DMS153 treated with DMSO at 0.1 percent for 48 hours (cell line): Measurements from ENCODE around the gene PPP2R1B.

Experiments
- DNase-seq: peaks from one replicate; lab custom pipeline; 2025; ENCODE audit not compliant: unreplicated experiment; lab: John Stamatoyannopoulos, UW

Gene PPP2R1B

DNA sequence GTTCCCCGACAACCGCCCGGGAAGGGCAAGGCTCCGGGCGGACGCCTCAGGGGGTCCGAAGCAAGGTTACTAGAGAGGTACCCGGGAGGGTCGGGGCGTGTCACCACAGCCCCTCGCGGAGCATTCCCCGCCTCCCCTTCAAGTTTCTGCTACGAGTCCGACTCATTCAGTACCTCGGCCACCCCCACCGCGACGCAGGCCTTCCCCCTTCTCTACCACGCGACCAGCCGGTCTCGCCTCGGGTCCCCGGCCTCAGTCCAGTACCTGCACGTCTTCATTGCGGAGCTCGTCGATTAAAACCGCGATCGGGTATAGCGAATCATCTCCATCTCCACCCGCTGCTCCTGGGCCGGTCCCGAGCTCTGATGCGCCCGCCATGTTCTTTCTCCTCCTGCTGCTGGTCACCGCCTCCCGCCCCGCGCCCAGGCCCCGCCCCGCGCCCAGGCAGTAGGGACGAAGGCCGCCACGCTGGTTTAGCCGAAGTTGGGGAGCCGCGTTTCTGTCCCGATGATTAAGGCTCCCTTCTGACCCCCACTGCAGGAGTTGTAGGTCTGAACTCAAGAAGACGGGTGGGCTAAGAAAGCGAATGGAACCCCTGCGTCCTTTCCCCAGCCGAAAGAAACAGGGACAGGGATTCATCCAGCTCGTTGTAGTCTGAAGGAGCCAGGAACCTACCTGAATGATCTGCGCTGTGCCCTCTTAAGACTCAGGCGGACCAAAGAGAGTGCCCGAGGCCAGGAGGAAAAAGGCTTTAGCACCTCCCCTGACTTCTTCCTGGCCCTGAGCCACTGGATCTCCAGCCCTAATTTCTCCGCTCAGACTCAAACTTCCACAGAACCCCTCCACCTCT lies at the start of gene PPP2R1B:
PPP2R1B (minus strand) TSS at position 406 of the 850 bp plus-strand sequence; CDS start at position 378, 28 bp downstream.
- DNase-seq: peak; percentile 83

DNA sequence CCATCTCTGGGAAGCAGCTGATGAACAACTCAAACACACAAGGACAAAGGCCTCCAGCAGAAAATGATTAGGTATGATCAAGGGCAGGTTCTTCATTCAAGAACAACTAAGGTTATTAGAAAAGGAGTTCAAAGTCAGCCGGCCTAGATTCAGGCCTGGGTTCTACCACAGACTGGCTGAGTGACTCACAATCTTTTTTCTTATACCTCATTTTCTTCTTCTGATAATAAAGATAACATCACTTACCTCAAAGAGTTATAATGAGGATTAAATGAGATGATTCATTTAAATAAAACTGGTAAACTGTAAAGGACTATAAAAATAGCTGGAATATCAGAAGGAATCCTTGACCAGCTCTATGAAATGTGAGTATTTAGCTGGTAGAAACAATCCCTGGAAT lies 49.3 kb upstream of the PPP2R1B start:
- no peak for DNase-seq

DNA sequence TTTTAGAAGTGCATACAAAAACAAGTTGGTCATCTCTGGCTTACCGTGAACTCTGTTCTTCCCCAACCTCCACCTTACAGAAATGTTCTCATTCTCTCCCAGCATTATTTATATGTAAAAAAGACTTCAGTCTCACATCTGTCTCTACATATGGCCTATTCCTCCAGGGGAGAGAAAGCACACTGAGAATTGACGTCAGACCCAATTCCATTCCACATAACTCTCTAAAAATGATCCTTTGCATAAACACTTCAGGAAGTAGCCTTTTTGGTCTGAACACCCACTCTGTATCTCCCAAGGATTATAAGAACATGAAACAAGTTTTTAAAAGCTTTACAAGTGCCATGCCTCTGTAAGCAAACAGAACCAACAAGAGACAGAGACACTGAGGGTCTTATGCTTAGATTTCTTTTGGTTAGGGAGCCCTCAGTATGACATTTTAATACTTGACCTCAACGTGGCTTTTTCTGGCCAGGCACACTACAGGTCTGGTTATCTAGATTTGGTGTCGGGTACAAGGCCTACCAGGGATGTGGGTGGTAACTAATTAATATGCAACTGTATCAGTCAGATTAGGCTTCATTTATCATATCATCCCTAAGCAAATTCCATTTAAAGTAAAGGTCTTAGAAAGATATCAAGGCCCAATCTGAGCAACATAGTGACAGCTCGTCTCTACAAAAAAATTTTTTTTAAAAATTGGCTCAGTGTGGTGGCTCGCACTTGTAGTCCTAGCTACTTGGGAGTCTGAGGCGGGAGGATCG lies 48.5 kb upstream of the PPP2R1B start:
- DNase-seq: no peak

DNA sequence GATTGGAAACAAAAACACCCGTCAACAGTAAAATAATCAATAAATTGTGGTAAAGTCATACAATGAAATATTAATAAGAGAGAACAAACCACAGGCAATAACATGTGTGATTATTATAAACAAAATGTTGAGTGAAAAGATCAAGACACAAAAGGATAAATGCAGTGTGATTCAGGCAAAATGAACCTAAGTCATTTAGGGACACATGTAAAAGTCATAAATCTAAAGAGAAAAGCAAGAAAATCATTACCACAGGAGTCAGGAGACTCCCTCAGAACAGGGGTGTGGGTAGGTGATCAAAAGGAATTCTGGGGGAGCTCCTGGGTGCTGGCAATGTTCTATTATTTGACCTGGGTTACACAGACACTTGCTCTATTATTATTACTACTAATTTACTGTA lies 47.9 kb upstream of the PPP2R1B start:
- no peak for DNase-seq

DNA sequence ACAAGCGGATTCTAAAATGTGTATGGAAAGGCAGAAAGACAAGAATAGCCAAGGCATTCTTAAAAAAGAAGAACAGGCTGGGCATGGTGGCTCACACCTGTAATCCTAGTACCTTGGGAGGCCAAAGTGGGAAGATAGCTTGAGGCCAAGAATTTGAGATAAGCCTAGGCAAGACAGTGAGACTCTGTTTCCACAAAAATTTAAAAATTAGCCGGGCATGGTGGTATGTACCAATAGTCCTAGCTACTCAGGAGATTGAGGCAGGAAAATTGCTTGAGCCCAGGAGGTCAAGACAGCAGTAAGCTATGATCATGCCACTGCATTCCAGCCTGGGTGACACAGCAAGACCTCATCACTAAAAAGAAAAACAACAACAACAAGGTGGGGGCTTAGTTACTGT lies 46.0 kb upstream of the PPP2R1B start:
- no peak for DNase-seq

DNA sequence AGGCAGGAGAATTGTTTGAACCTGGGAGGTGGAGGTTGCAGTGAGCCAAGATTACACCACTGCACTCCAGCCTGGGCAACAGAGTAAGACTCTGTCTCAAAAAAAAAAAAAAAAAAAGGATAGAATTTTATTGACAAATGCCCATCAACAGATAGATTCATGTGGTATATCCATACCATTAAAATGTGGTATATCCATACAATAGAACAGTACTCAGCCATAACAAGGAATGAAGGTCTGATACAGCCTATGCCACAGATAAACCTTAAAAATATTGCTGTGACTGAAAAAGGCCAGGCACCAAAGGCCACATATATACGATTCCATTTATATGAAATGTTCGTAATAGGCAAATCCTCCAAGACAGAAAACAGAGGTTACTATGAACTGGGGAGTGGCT lies 45.3 kb upstream of the PPP2R1B start:
- DNase-seq: no peak

DNA sequence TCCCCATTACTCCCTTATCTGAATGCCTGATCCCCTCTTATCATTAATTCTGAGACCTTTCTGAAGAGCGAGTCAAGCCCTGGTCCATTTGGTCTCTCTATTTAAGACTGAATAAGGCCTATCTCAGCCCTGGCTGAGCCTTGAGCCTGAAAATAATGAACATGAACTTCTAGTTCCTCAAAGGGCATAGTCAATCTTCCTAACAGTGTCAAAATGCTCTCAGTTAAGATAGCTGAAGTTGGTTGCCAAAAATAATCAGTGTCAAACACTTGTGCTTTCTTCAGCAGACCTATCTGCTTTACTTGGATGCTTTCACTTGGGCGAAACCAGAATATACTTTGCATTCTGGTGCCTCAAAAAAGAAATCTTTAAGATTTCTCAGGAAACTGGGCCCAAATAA lies 42.6 kb upstream of the PPP2R1B start:
- DNase-seq: no peak

DNA sequence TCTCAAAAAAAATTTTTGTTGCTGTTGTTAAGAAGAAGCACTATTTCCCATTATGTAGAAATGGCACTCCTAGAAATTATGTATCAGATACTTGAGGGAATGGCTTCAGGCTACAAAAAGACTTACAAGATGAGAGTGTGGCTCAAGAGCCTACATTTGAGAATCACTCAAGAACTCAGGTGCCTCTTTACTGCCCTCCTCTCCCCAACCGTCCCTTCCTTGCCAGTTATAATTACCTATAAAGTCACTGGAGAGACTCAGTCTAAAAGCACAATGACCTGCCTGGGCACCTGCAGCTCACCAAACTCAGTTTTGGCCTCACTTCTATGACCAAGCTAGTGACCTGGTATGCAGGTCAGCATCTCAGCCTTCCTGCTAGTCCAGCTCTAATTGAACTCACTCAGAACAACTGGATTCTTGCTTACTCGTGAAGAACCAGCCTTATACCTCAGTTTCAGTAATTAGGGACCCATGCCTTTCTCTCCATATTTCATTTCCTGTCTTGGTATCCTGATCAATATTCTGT lies 41.9 kb upstream of the PPP2R1B start:
- DNase-seq: no peak

DNA sequence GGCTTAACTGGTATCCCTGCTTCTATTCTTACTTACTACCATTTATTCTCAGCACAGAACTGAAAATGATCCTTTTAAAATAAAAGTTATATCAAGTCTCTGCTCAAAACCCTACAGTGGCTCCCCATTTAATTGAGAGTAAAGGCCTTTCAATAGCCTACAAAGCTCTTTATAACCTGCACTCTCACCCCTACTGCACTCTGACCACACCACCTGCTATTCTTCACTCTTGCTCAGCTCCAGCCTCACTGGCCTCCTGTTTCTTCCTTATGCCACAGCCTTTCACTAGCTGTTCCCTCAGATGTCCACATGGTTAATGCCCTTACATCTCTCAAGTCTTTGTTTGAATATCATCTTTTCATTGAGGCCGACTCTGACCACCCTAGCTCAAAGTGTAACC lies 40.9 kb upstream of the PPP2R1B start:
- DNase-seq: no peak

DNA sequence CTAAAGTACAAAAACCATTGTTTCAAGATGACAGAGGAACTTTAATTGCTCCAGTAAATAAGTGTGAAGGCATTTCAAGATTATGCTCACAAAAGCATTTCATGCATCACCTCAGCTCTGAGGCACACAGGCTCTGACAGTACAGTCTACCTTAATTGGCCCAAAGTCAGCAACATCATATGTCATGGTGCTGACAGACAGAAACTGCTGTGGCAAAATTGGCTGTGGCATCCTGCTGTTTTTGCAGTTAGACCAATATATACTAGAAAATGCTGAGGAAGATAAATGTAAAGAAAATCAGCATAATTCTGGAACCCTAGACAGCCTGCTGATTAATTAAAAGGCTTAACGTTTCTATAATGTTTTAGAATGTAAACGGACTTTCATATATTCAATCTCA lies 34.9 kb upstream of the PPP2R1B start:
- DNase-seq: no peak

DNA sequence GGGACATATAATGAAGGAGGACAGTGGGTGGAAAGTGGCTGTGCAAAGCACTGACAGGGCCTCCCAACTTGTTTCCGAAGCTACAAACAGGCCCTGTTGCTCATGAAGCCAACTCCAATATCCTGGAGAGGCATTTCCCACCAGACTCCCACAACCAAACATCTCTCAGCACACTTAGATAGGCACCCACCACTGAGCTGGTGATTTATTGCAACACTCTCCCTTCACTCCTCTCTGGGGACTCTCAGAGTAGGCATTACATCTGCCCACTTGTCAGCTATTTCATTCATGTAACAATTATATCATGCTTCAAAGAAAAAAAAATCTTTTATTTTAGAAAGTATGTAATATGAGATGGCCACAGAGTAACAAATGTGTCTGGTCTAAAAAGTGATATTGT lies 32.1 kb upstream of the PPP2R1B start:
- no peak for DNase-seq

DNA sequence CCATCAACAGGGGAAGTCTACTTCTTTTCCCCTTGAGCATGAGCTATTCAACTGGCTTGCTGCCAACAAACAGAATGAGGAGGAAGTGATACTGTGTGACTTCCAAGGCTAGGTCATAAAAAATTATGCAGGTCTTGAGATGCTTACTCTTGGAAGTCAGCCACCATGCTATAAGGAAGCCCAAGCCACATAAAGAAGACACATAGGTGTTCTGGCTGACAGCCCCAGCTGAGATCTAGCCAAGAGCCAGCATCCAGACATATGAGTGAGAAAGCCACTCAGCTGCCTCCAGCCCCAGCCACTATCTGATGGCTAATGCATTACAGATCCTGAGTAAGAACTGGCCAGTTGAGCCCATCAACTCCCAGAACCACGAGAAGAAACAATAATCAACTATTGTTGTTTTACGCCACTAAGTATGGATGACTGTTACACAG lies 31.0 kb upstream of the PPP2R1B start:
- no peak for DNase-seq

DNA sequence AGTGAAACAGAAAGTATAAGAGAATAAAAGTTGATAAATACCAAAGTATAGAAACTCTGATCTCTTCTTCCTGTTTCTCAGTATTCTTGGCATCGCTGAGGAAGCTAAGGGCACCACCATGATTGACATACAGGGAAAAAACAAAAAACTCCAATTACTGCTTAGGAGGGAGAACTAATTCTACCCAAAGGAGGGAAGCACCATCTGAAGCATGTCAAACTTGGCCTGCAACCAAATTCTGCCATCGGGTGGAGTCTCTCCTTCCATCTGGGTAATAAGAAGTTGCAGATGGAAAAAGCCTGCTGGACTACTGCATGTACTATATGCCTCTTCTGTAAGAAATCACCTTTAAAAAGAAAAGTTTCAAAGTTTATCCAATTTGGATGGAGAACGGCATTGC lies 30.5 kb upstream of the PPP2R1B start:
- DNase-seq: no peak

DNA sequence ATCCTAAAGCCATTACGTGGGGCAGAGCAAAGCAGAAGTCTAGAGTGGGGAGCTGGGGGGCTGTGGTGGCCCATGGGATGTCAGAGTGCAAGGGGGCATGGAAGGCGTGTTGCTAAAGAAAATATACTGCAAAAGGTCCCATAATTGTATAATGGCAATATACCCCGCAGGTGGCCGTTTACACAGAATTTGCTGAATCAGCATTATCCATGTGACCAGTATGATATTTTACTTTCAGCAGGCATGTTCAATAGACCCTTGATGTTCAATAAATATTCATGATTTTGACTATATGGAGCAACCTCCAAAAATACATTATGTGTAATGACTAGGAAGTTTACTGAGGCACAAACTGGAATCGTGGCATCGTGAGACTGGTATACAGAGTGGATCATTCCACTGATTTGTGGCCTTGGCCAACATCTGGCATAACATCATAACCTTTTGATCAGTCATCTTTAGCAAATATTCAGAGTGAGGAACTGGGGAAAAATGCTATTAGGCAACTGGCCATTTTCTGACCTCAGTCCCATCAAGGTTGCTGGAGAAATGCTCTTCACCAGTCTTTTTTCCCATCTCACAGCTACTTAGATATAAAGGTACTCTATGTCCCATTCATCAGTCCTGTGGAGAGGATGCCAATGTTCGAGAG lies 29.3 kb upstream of the PPP2R1B start:
- no peak for DNase-seq

DNA sequence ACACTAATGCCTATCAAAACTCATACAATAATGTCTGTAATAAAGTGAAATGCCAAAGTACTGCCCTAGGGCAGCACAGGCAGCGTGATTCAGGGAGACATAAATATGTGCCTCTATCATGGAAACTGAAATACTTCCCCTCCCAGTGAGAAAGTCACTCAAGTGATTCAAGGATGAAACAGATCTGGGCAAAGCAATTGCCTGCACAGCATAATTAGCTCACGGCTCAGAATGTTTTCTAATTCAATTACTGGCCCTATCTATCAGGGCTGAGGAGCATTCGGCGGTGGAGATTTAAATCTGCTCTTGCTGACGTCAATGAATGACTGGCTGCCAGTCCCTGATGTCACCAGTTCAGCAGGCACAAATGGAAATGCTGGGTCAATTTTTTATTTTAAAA lies 27.7 kb upstream of the PPP2R1B start:
- DNase-seq: no peak

DNA sequence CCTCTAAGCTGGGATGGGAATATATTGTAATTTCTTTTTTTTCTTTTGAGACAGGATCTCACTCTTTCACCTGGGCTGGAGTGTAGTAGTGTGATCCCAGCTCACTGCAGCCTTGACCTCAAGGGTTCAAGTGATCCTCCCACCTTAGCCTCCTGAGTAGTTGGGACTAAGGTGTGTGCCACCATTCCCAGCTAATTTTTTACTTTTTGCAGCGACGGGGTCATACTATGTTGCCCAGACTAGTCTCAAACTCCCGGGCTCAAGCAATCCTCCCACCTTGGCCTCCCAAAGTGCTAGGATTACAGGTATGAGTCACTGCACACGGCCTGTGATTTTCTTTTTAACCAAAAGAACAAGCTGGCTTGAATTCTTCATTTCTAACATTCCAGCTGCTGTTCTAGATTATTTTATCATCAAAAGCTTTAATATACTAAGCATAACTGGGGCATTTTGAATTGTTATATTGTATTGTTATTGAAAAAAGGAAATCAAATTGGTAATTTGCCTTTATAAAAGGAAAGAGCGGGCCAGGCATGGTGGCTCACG lies 26.8 kb upstream of the PPP2R1B start:
- no peak for DNase-seq

DNA sequence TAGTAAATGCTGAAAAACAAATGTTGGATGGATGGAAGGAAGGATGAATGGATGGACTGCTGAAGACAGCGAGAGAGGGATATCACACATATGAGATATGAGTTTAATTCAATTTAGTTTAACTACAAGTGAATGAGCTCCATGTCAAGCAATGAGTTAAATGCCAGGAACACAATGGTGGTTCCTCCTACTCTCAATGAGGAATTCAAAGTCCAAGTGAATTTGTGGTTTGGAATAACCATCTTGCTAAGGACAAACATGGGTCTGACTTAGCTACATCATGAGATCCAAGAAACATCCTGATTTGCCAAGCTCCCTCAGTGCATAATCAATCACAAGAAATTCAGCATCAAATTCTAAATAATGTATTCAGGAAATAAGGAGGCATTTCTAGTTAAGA lies 26.1 kb upstream of the PPP2R1B start:
- no peak for DNase-seq

DNA sequence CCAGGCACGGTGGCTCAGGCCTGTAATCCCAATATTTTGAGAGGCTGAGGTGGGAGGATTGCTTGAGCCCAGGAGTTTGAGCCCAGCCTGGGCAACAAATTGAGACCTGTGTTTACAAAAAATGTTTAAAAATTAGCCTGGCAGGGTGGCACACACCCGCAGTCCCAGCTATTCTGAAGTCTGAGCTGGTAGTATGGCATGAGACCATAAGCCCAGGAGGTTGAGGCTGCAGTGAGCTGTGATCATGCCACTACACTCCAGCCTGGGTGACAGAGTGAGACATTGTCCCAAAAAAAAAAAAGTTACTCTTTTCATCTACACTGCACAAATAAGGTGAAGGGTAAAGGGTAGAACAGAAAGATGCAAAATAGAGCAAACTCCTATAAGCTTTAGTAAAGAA lies 22.3 kb upstream of the PPP2R1B start:
- DNase-seq: no peak

DNA sequence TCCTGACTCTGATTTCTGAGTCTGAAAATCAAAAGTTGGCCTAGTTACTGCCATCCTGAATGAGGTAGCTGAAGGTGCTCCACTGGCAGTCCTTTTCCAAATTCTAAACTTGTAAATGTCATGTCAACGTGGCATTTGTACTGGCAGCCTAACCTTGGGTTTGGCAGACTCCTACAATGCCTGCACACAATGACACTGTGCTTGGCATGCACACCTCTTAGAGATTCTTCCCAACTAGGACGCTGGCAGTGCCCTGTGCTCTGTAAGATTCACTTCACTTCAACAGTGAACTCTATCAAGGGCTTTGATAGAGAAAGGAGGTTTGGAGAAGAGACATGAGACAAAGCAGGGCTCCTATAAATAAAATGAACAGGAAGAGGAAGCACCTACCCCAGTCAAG lies 21.9 kb upstream of the PPP2R1B start:
- DNase-seq: no peak

DNA sequence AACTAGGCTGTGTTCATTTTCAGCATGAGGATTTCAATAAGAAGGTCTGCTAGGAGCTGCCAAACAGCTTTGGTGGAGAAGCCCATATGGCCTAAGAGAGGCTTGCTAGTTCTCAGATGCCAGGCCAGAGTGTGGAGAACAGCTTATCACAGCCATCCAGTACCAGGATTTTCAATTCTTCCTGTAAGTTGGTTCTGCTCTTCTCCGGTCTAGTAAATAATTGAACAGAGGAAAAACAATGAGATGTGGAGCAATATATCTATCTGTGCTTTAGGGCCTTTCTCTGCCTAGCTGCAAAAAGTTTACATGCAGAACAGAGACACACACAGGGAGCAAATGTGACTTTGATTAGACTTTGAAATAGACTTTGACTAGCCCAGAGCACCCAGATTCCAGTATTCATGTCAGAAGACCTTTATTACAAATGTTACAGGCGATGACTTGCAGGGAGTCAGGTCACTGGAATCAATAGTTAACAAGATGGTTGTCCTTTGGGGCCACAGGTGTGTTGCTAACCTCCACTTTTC lies 19.8 kb upstream of the PPP2R1B start:
- DNase-seq: no peak

DNA sequence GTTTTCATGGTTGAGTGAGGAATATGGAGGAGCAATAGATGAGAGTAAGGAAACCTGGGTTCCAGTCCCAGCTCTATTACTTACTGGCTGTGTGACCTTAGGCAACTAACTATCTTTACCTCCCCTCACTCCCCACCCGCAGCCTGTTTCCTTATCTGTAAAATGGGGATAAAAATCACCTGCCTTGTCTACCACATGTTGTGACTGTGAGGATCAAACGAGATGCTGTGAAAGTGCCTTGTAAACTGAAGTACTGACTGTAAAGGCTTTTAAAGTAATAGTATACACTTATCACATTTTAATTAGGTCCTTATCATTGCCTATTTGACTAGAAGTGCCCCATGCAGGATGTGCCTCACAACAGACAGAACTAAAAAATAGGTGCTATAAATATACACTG lies 18.9 kb upstream of the PPP2R1B start:
- DNase-seq: no peak
